WTC11 (cell line): ENCODE data around the gene RXRA.

Source experiments
- AFF4 ChIP-seq: sonication (generic); formaldehyde crosslinking; IDR thresholded peaks from 2 replicates; pipeline ENCODE4 v1.8.1; 2023; ENCODE audit warnings: mild to moderate bottlenecking, missing genetic modification reagents, borderline replicate concordance
- ATF3 ChIP-seq: sonication (generic); formaldehyde crosslinking; conservative IDR thresholded peaks from 2 replicates; pipeline ENCODE4 v1.8.1; 2022; ENCODE audit warnings: mild to moderate bottlenecking, missing genetic modification reagents
- CTCF ChIP-seq: fragments of 200-600 bp; IDR thresholded peaks from 2 replicates; pipeline ENCODE4 v1.8.0; 2022; ENCODE audit warnings: antibody characterized with exemption
- MAX ChIP-seq: sonication (generic); formaldehyde crosslinking; IDR thresholded peaks from 2 replicates; pipeline ENCODE4 v1.8.0; 2022; ENCODE audit warnings: mild to moderate bottlenecking, missing genetic modification reagents
- MLX ChIP-seq: sonication (generic); formaldehyde crosslinking; IDR thresholded peaks from 2 replicates; pipeline ENCODE4 v1.8.1; 2023; ENCODE audit warnings: mild to moderate bottlenecking, missing genetic modification reagents, moderate library complexity
- NR3C1 ChIP-seq: sonication (generic); formaldehyde crosslinking; conservative IDR thresholded peaks from 2 replicates; pipeline ENCODE4 v1.8.1; 2023; ENCODE audit warnings: low read depth, mild to moderate bottlenecking, missing genetic modification reagents
- USF2 ChIP-seq: sonication (generic); formaldehyde crosslinking; IDR thresholded peaks from 2 replicates; pipeline ENCODE4 v1.8.1; 2023; ENCODE audit warnings: mild to moderate bottlenecking, missing genetic modification reagents, moderate library complexity
- ZNF219 ChIP-seq: sonication (generic); formaldehyde crosslinking; IDR thresholded peaks from 2 replicates; pipeline ENCODE4 v1.8.0; 2023; ENCODE audit warnings: missing genetic modification reagents, mild to moderate bottlenecking, borderline replicate concordance
- ZNF232 ChIP-seq: sonication (generic); formaldehyde crosslinking; IDR thresholded peaks from 2 replicates; pipeline ENCODE4 v1.8.0; 2022; ENCODE audit warnings: mild to moderate bottlenecking, missing genetic modification reagents

- TF ChIP-seq ATF3 (no peak), CTCF (no peak), AFF4 (no peak), ZNF219 (CRISPR knock-in tag) (no peak), MLX (no peak), MAX (no peak), ZNF232 (no peak), USF2 (no peak), NR3C1 (CRISPR knock-in tag) (no peak)
These were observed 56.9 kb downstream of the RXRA start for GRCh38 chr9:134383148-134383547.
